K562 (cell line): ENCODE measurements around the gene C4A. TPM values are rescaled to one million over a fixed set of nuclear protein-coding genes. Genes with fewer than 3 reads are reported as not detected.

ENCODE experiments used
- ADNP ChIP-seq: fragments of 200-800 bp; sonication (Bioruptor generic); IDR thresholded peaks from 2 replicates; pipeline ENCODE4 v1.6.1; 2016; ENCODE audit warnings: missing genetic modification characterization, missing compliant biosample characterization
- ARID2 ChIP-seq: fragments of 450-650 bp; IDR thresholded peaks from 2 replicates; pipeline ENCODE4 v1.6.1; 2017; ENCODE audit warnings: antibody characterized with exemption, mild to moderate bottlenecking
- BCL6 ChIP-seq: fragments of 250-450 bp; sonication (Bioruptor Pico); IDR thresholded peaks from 2 replicates; pipeline ENCODE4 v1.4.0; 2020
- E2F6 ChIP-seq, 2 experiments: IDR thresholded peaks; 2 replicates each; pipeline ENCODE4 v1.6.1; 2011; ENCODE audit warnings: borderline replicate concordance in 1 of 2, control low read depth in 1 of 2, low read depth in 1 of 2, low read length in 1 of 2, mild to moderate bottlenecking in 1 of 2, mixed read lengths in 1 of 2, moderate library complexity in 1 of 2; ENCODE audit not compliant: insufficient read depth in 1 of 2, insufficient read length in 1 of 2, poor library complexity in 1 of 2, severe bottlenecking in 1 of 2; ENCODE audit errors: extremely low read depth in 1 of 2
- FOXA3 ChIP-seq, 2 experiments: fragments of 450-650 bp in 1 of 2; sonication (generic) in 1 of 2; formaldehyde crosslinking; IDR thresholded peaks in 1 of 2; conservative IDR thresholded peaks in 1 of 2; 2 replicates each; pipeline versions ENCODE4 v1.4.0 to v1.8.0; 2020 to 2022; ENCODE audit warnings: mild to moderate bottlenecking in 2 of 2, missing genetic modification reagents in 1 of 2
- GATAD2B ChIP-seq: fragments of 450-650 bp; IDR thresholded peaks from 2 replicates; pipeline ENCODE4 v1.6.1; 2017; ENCODE audit warnings: mild to moderate bottlenecking, borderline replicate concordance
- KLF1 ChIP-seq: fragments of 450-650 bp; IDR thresholded peaks from 2 replicates; pipeline ENCODE4 v1.6.1; 2016; ENCODE audit warnings: missing genetic modification characterization, missing compliant biosample characterization
- LARP7 ChIP-seq: fragments of 450-650 bp; IDR thresholded peaks from 2 replicates; pipeline ENCODE4 v1.6.1; 2016
- MEIS2 ChIP-seq: fragments of 450-650 bp; IDR thresholded peaks from 2 replicates; pipeline ENCODE4 v1.6.1; 2014; ENCODE audit warnings: mild to moderate bottlenecking; ENCODE audit not compliant: partially characterized antibody
- OTX1 ChIP-seq: fragments of 450-650 bp; formaldehyde crosslinking; IDR thresholded peaks from 2 replicates; pipeline ENCODE4 v1.4.0; 2022; ENCODE audit warnings: mild to moderate bottlenecking
- PCBP1 ChIP-seq: fragments of 200-400 bp; formaldehyde crosslinking; IDR thresholded peaks from 2 replicates; pipeline ENCODE4 v1.6.1; 2018; ENCODE audit warnings: mild to moderate bottlenecking, low read depth, low read length; ENCODE audit not compliant: poor library complexity, severe bottlenecking
- POU5F1 ChIP-seq: fragments of 150-350 bp; IDR thresholded peaks from 2 replicates; pipeline ENCODE4 v1.6.1; 2014; ENCODE audit warnings: borderline replicate concordance, low read length, low read depth, mild to moderate bottlenecking; ENCODE audit not compliant: partially characterized antibody
- RBBP5 ChIP-seq: fragments of 200-600 bp; sonication (generic); IDR thresholded peaks from 2 replicates; pipeline ENCODE4 v1.6.1; 2012; ENCODE audit warnings: borderline replicate concordance, mild to moderate bottlenecking, low read length, control low read depth, inconsistent platforms; ENCODE audit not compliant: insufficient read depth, poor library complexity, severe bottlenecking
- SMARCA4 ChIP-seq: fragments of 450-650 bp; IDR thresholded peaks from 2 replicates; pipeline ENCODE4 v1.6.1; 2016
- USF1 ChIP-seq: sonication (generic); formaldehyde crosslinking; IDR thresholded peaks from 2 replicates; pipeline ENCODE4 v1.9.0; 2022; ENCODE audit warnings: mild to moderate bottlenecking, missing genetic modification reagents
- ZBTB1 ChIP-seq: sonication (generic); formaldehyde crosslinking; IDR thresholded peaks from 2 replicates; pipeline ENCODE4 v1.8.1; 2023; ENCODE audit warnings: missing genetic modification reagents, low read depth, mild to moderate bottlenecking, borderline replicate concordance
- ZNF324 ChIP-seq: fragments of 250-450 bp; sonication (Bioruptor Pico); IDR thresholded peaks from 2 replicates; pipeline ENCODE4 v1.4.0; 2020; ENCODE audit warnings: mild to moderate bottlenecking
- ZNF354B ChIP-seq: fragments of 250-450 bp; sonication (Bioruptor Pico); IDR thresholded peaks from 2 replicates; pipeline ENCODE4 v1.4.0; 2020
- ZNF583 ChIP-seq: fragments of 250-450 bp; sonication (Bioruptor Pico); IDR thresholded peaks from 2 replicates; pipeline ENCODE4 v1.4.0; 2020
- ZNF717 ChIP-seq: fragments of 250-450 bp; sonication (Bioruptor Pico); IDR thresholded peaks from 2 replicates; pipeline ENCODE4 v1.5.0; 2021
- polyA plus RNA-seq, 8 experiments: library from polyadenylated mRNA; depleted of rRNA in 4 of 8; stranded (reverse) in 5 of 8; unstranded in 3 of 8; fragments of >200 nt; fragmentation: Nextera tagmentation in 2 of 8; fragmentation: Illumina TruSeq in 1 of 8; extraction: Ambion mirVana in 2 of 8; extraction: Trizol in 1 of 8; gene quantifications; 2 replicates each; pipeline versions ENCODE4 v1.2.1 to v1.2.3, GENCODE V29; 2011 to 2014; ENCODE audit warnings: inconsistent platforms in 1 of 8, missing spikeins in 1 of 8
- total RNA-seq, 7 experiments: library from RNA; depleted of rRNA in 6 of 7; stranded (reverse); fragments of >200 nt in 6 of 7; fragmentation: Illumina TruSeq in 2 of 7; extraction: Trizol in 2 of 7; gene quantifications; 2 replicates each; pipeline versions ENCODE4 v1.2.1 to v1.2.3, GENCODE V29; 2011 to 2021; ENCODE audit warnings: low replicate concordance in 1 of 7
- TF ChIP-seq, protein P1 (sequence below): fragments of 250-450 bp; sonication (Bioruptor Pico); IDR thresholded peaks from 2 replicates; pipeline ENCODE4 v1.4.0; 2020; ENCODE audit warnings: borderline replicate concordance
- TF ChIP-seq, protein P2 (sequence below): fragments of 250-450 bp; sonication (Bioruptor Pico); IDR thresholded peaks from 2 replicates; pipeline ENCODE4 v1.5.0; 2021
- TF ChIP-seq, protein P3 (sequence below), 2 experiments: fragments of 450-650 bp in 1 of 2; sonication (generic) in 1 of 2; formaldehyde crosslinking; conservative IDR thresholded peaks; 2 replicates each; pipeline versions ENCODE4 v1.4.0 to v1.8.1; 2020 to 2022; ENCODE audit warnings: mild to moderate bottlenecking in 1 of 2, missing genetic modification reagents in 1 of 2

The C4A gene
- total and polyA plus RNA-seq, 9 of the 15 experiments (the other 6 are each of a cell fraction or from before 2014, with no cell fraction given): 0.27 to 7.6 (median 5.0) TPM

DNA sequence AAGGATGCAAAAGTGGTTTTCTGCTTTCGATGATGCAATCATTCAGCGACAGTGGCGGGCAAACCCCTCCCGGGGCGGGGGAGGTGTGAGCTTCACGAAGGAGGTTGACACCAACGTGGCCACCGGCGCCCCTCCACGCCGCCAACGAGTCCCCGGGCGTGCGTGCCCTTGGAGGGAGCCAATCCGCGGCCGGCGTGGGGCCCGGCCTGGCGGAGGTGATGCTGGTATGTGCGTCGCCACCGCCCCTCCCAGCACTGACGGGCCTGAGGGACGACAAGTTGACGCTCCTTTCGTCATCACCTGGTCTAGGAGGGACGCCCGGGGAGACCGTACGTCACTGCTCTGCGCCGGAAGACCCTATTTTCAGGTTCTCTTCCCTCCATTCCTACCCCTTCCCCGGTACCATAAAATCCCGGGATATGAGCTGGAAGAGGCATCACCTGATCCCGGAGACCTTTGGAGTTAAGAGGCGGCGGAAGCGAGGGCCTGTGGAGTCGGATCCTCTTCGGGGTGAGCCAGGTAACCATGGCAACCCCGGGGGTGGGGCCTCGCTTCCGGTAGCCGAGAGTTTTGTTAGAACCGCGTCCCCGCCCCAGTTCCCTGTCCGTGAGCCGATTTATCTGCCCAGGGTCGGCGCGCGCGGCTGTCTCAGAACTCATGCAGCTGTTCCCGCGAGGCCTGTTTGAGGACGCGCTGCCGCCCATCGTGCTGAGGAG, 9.7 kb upstream of the C4A start, which contains the start of gene DXO (continued):
- TF ChIP-seq GATAD2B: peak; percentile 87; the same call in 1 of the 2 replicates
- no peak for TF ChIP-seq ADNP (tag)
- peak; percentile 100 for TF ChIP-seq RBBP5
- TF ChIP-seq FOXA3 (CRISPR knock-in tag; conservative IDR thresholded peaks at IDR 0.05 in 1 of 2, IDR thresholded peaks at IDR 0.05 in 1 of 2): no peak
- TF ChIP-seq, protein P1, sequence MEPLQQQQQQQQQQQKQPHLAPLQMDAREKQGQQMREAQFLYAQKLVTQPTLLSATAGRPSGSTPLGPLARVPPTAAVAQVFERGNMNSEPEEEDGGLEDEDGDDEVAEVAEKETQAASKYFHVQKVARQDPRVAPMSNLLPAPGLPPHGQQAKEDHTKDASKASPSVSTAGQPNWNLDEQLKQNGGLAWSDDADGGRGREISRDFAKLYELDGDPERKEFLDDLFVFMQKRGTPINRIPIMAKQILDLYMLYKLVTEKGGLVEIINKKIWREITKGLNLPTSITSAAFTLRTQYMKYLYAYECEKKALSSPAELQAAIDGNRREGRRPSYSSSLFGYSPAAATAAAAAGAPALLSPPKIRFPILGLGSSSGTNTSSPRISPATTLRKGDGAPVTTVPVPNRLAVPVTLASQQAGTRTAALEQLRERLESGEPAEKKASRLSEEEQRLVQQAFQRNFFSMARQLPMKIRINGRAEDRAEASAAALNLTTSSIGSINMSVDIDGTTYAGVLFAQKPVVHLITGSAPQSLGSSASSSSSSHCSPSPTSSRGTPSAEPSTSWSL (CRISPR knock-in tag): peak; percentile 87; the same call in 1 of the 2 replicates
- peak; percentile 96 for TF ChIP-seq KLF1 (tag)
- TF ChIP-seq PCBP1: no peak
- TF ChIP-seq SMARCA4: peak; percentile 54
- no peak for TF ChIP-seq ARID2
- peak; percentile 92; the same call in 1 of the 2 replicates for TF ChIP-seq OTX1 (CRISPR knock-in tag)
- peak; percentile 67 for TF ChIP-seq USF1 (CRISPR knock-in tag)
- TF ChIP-seq POU5F1: no peak
- 0 out of 2 replicates have a peak, but pooled peaks have one; percentile 7 for TF ChIP-seq ZNF717 (CRISPR knock-in tag)
- TF ChIP-seq ZNF354B (CRISPR knock-in tag): no peak
- peak; percentile 37; the same call in 1 of the 2 replicates for TF ChIP-seq ZNF324 (CRISPR knock-in tag)
- 0 out of 2 replicates have a peak, but pooled peaks have one; percentile 67 for TF ChIP-seq LARP7
- TF ChIP-seq ZBTB1 (CRISPR knock-in tag): peak; percentile 21; the same call in 1 of the 2 replicates
- TF ChIP-seq E2F6 (IDR thresholded peaks at IDR 0.05; ENCODE audit: borderline replicate concordance in 1 of 2, extremely low read depth in 1 of 2, insufficient read depth in 1 of 2, insufficient read length in 1 of 2, low read depth in 1 of 2, low read length in 1 of 2, poor library complexity in 1 of 2, severe bottlenecking in 1 of 2): peak; percentile 96 to 97
- TF ChIP-seq BCL6: no peak
- peak; percentile 64 for TF ChIP-seq MEIS2
- TF ChIP-seq, protein P2, sequence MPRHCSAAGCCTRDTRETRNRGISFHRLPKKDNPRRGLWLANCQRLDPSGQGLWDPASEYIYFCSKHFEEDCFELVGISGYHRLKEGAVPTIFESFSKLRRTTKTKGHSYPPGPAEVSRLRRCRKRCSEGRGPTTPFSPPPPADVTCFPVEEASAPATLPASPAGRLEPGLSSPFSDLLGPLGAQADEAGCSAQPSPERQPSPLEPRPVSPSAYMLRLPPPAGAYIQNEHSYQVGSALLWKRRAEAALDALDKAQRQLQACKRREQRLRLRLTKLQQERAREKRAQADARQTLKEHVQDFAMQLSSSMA (CRISPR knock-in tag): 0 out of 2 replicates have a peak, but pooled peaks have one; percentile 41
- peak; percentile 18 for TF ChIP-seq ZNF583
- TF ChIP-seq, protein P3, sequence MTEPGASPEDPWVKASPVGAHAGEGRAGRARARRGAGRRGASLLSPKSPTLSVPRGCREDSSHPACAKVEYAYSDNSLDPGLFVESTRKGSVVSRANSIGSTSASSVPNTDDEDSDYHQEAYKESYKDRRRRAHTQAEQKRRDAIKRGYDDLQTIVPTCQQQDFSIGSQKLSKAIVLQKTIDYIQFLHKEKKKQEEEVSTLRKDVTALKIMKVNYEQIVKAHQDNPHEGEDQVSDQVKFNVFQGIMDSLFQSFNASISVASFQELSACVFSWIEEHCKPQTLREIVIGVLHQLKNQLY (CRISPR knock-in tag; conservative IDR thresholded peaks at IDR 0.05): peak in 1 of 2 experiments; percentile 23; a peak in 1 of 4 replicates
